SU-DHL-6 (cell line): ENCODE data around the gene IGFL2.

Experiments
- H2AFZ ChIP-seq: fragments of 200-600 bp; sonication (generic); 2 replicates; pipeline ENCODE4 v1.6.1; 2014; ENCODE audit warnings: low read depth, mild to moderate bottlenecking, moderate library complexity, mixed read lengths, antibody characterized with exemption, low read length; ENCODE audit not compliant: severe bottlenecking
- H3F3A ChIP-seq: fragments of 200-600 bp; shearing (Covaris generic); 2 replicates; pipeline ENCODE4 v1.6.0; 2016; ENCODE audit warnings: antibody characterized with exemption, mild to moderate bottlenecking; ENCODE audit not compliant: insufficient read depth
- H3K27ac ChIP-seq: fragments of 200-600 bp; sonication (generic); 2 replicates; pipeline ENCODE4 v1.5.1; 2016; ENCODE audit warnings: low read depth, mild to moderate bottlenecking, low read length, moderate library complexity, mixed read lengths
- H3K27me3 ChIP-seq: fragments of 200-600 bp; sonication (generic), shearing (Covaris generic); 2 replicates; pipeline ENCODE4 v1.6.0; 2014; ENCODE audit warnings: mild to moderate bottlenecking, low read length
- H3K36me3 ChIP-seq: fragments of 200-600 bp; sonication (generic); 2 replicates; pipeline ENCODE4 v1.6.1; 2014; ENCODE audit warnings: mild to moderate bottlenecking, low read length, mixed read lengths
- H3K4me2 ChIP-seq: fragments of 300-600, 200-600 bp; shearing (Covaris generic), sonication (generic); 2 replicates; pipeline ENCODE4 v1.6.0; 2014; ENCODE audit warnings: low read length, low read depth, mild to moderate bottlenecking; ENCODE audit not compliant: poor library complexity, severe bottlenecking
- H3K4me3 ChIP-seq: fragments of 200-600 bp; sonication (generic); 2 replicates; pipeline ENCODE4 v1.5.1; 2014; ENCODE audit warnings: antibody characterized with exemption, low read length, mild to moderate bottlenecking, mixed read lengths; ENCODE audit not compliant: insufficient read depth, poor library complexity, severe bottlenecking
- H3K79me2 ChIP-seq: fragments of 200-600 bp; sonication (generic); 2 replicates; pipeline ENCODE4 v1.6.1; 2014; ENCODE audit warnings: mild to moderate bottlenecking, low read length, moderate library complexity; ENCODE audit not compliant: insufficient read depth
- H3K9ac ChIP-seq: fragments of 200-600 bp; sonication (generic); 2 replicates; pipeline ENCODE4 v1.7.0; 2014; ENCODE audit warnings: mild to moderate bottlenecking, low read length
- H3K9me2 ChIP-seq: fragments of 200-600 bp; sonication (generic); replicated peaks from 2 replicates; pipeline ENCODE4 v1.6.1; 2014; ENCODE audit warnings: low read length; ENCODE audit not compliant: insufficient read depth
- H3K9me3 ChIP-seq: fragments of 200-600 bp; sonication (generic); 2 replicates; pipeline ENCODE4 v1.6.1; 2014; ENCODE audit warnings: low read length, mixed read lengths; ENCODE audit not compliant: insufficient read depth
- H4K20me1 ChIP-seq: fragments of 200-600 bp; sonication (generic); 2 replicates; pipeline ENCODE4 v1.6.1; 2014; ENCODE audit warnings: low read depth, mild to moderate bottlenecking, antibody characterized with exemption, low read length, moderate library complexity, mixed read lengths
- CTCF ChIP-seq: fragments of 200-600 bp; sonication (generic); IDR thresholded peaks from one replicate; pipeline ENCODE4 v1.5.1; 2017; ENCODE audit warnings: antibody characterized with exemption, mild to moderate bottlenecking, low read length, moderate library complexity; ENCODE audit not compliant: insufficient read depth, poor library complexity, severe bottlenecking
- EZH2phosphoT487 ChIP-seq: fragments of 200-600 bp; sonication (generic), shearing (Covaris generic); conservative IDR thresholded peaks from 2 replicates; pipeline ENCODE4 v1.6.1; 2018; ENCODE audit warnings: mild to moderate bottlenecking, antibody characterized with exemption, low read length, moderate library complexity, mixed read lengths

The IGFL2 gene

GRCh38 chr19:46133101-46133627, 14.9 kb upstream of the IGFL2 start:
- no peak overlapping the region for H3K4me2 ChIP-seq
- no peak overlapping the region for H2AFZ ChIP-seq
- no peaks in the 10 kb centered on the region for H3F3A ChIP-seq
- no peaks in the 10 kb centered on the region for H3K79me2 ChIP-seq
- H3K9ac ChIP-seq: no peak overlapping the region
- H3K27me3 ChIP-seq: no peaks in the 10 kb centered on the region
- no peaks in the 10 kb centered on the region for H4K20me1 ChIP-seq
- no peak overlapping the region for H3K27ac ChIP-seq
- H3K36me3 ChIP-seq: no peaks in the 10 kb centered on the region
- H3K4me3 ChIP-seq: no peak overlapping the region
- TF ChIP-seq EZH2phosphoT487: no peak
- TF ChIP-seq CTCF: no peak
- H3K9me2 ChIP-seq: no peaks in the 10 kb centered on the region
- no peaks in the 10 kb centered on the region for H3K9me3 ChIP-seq

GRCh38 chr19:46133777-46134241, 14.2 kb upstream of the IGFL2 start:
- Histone ChIP-seq H2AFZ (no peak overlapping the region), H3K4me2 (no peak overlapping the region), H3K36me3 (no peaks in the 10 kb centered on the region)

GRCh38 chr19:46134527-46134926, 13.5 kb upstream of the IGFL2 start:
- H3K4me3 ChIP-seq: no peak overlapping the region
- no peak overlapping the region for H3K9ac ChIP-seq
- H3K4me2 ChIP-seq: no peak overlapping the region
- H3K36me3 ChIP-seq: no peaks in the 10 kb centered on the region
- H3K9me3 ChIP-seq: no peaks in the 10 kb centered on the region
- H3K27ac ChIP-seq: no peak overlapping the region
- H3K27me3 ChIP-seq: no peaks in the 10 kb centered on the region
- no peaks in the 10 kb centered on the region for H3K79me2 ChIP-seq
- H3K9me2 ChIP-seq: no peaks in the 10 kb centered on the region
- no peak overlapping the region for H2AFZ ChIP-seq
- no peaks in the 10 kb centered on the region for H3F3A ChIP-seq
- H4K20me1 ChIP-seq: no peaks in the 10 kb centered on the region
- TF ChIP-seq EZH2phosphoT487 (no peak), CTCF (no peak)

More at GRCh38 chr19:46133777-46134241, 14.2 kb upstream of the IGFL2 start:
- Histone ChIP-seq H3K27me3 (no peaks in the 10 kb centered on the region), H3K79me2 (no peaks in the 10 kb centered on the region), H3K9me2 (no peaks in the 10 kb centered on the region), H3K9ac (no peak overlapping the region), H3K27ac (no peak overlapping the region), H3F3A (no peaks in the 10 kb centered on the region), H3K9me3 (no peaks in the 10 kb centered on the region), H3K4me3 (no peak overlapping the region), H4K20me1 (no peaks in the 10 kb centered on the region)
- TF ChIP-seq CTCF: no peak
- no peak for TF ChIP-seq EZH2phosphoT487
